K562 (cell line): Measurements from ENCODE around the gene ACE. TPM values are rescaled to one million over a fixed set of nuclear protein-coding genes. Genes with fewer than 3 reads are reported as not detected.

ENCODE experiments used
- CHD4 ChIP-seq: fragments of 200-600 bp; sonication (generic); IDR thresholded peaks from 3 replicates; pipeline ENCODE4 v1.6.1; 2012; ENCODE audit warnings: low read depth, mild to moderate bottlenecking, mixed read lengths, low read length, inconsistent platforms; ENCODE audit not compliant: insufficient read depth, insufficient replicate concordance, poor library complexity, severe bottlenecking
- NFE2L1 ChIP-seq: fragments of 450-650 bp; IDR thresholded peaks from 2 replicates; pipeline ENCODE4 v1.6.1; 2016; ENCODE audit warnings: missing genetic modification characterization, low read depth, mild to moderate bottlenecking, missing compliant biosample characterization, moderate library complexity, borderline replicate concordance
- SETDB1 ChIP-seq: IDR thresholded peaks from one replicate; pipeline ENCODE4 v1.6.1; 2012; ENCODE audit warnings: low read length, control low read depth, inconsistent platforms
- TBL1XR1 ChIP-seq, 2 experiments: IDR thresholded peaks; 2 replicates each; pipeline ENCODE4 v1.6.1; 2012; ENCODE audit warnings: improper control_type of control experiment in 2 of 2, low read length in 2 of 2, mild to moderate bottlenecking in 1 of 2
- XRCC4 ChIP-seq: IDR thresholded peaks from one replicate; pipeline ENCODE4 v1.6.1; 2011; ENCODE audit not compliant: insufficient read depth, insufficient read length; ENCODE audit errors: extremely low read depth
- ZKSCAN8 ChIP-seq: fragments of 200-800 bp; sonication (Bioruptor generic); IDR thresholded peaks from 2 replicates; pipeline ENCODE4 v1.6.1; 2016; ENCODE audit warnings: missing genetic modification characterization, missing compliant biosample characterization
- ZNF586 ChIP-seq: fragments of 450-650 bp; formaldehyde crosslinking; conservative IDR thresholded peaks from 2 replicates; pipeline ENCODE4 v1.4.0; 2020; ENCODE audit warnings: mild to moderate bottlenecking, moderate library complexity
- polyA plus RNA-seq, 8 experiments: library from polyadenylated mRNA; depleted of rRNA in 4 of 8; stranded (reverse) in 5 of 8; unstranded in 3 of 8; fragments of >200 nt; fragmentation: Nextera tagmentation in 2 of 8; fragmentation: Illumina TruSeq in 1 of 8; extraction: Ambion mirVana in 2 of 8; extraction: Trizol in 1 of 8; gene quantifications; 2 replicates each; pipeline versions ENCODE4 v1.2.1 to v1.2.3, GENCODE V29; 2011 to 2014; ENCODE audit warnings: inconsistent platforms in 1 of 8, missing spikeins in 1 of 8
- total RNA-seq, 7 experiments: library from RNA; depleted of rRNA in 6 of 7; stranded (reverse); fragments of >200 nt in 6 of 7; fragmentation: Illumina TruSeq in 2 of 7; extraction: Trizol in 2 of 7; gene quantifications; 2 replicates each; pipeline versions ENCODE4 v1.2.1 to v1.2.3, GENCODE V29; 2011 to 2021; ENCODE audit warnings: low replicate concordance in 1 of 7
- TF ChIP-seq, protein P1 (sequence below), 2 experiments: fragments of 250-450 bp in 1 of 2; fragments of 450-650 bp in 1 of 2; sonication (Bioruptor Pico) in 1 of 2; IDR thresholded peaks; 2 replicates each; pipeline versions ENCODE4 v1.6.1 to v1.8.0; 2016 to 2021; ENCODE audit warnings: mild to moderate bottlenecking in 2 of 2, moderate library complexity in 2 of 2, missing compliant biosample characterization in 1 of 2, missing genetic modification characterization in 1 of 2
- TF ChIP-seq, protein P2 (sequence below): fragments of 450-650 bp; formaldehyde crosslinking; IDR thresholded peaks from 2 replicates; pipeline ENCODE4 v1.4.0; 2020; ENCODE audit warnings: mild to moderate bottlenecking, mixed read lengths
- TF ChIP-seq, protein P3 (sequence below): fragments of 200-800 bp; sonication (Bioruptor generic); IDR thresholded peaks from 2 replicates; pipeline ENCODE4 v1.6.1; 2017; ENCODE audit warnings: missing genetic modification characterization, missing compliant biosample characterization
- TF ChIP-seq, protein P4 (sequence below), 2 experiments: fragments of 200-800 bp in 1 of 2; sonication (Bioruptor generic) in 1 of 2; sonication (generic) in 1 of 2; formaldehyde crosslinking in 1 of 2; IDR thresholded peaks in 1 of 2; conservative IDR thresholded peaks in 1 of 2; 2 replicates each; pipeline versions ENCODE4 v1.5.0 to v1.6.1; 2016 to 2020; ENCODE audit warnings: missing compliant biosample characterization in 1 of 2, missing genetic modification characterization in 1 of 2, missing genetic modification reagents in 1 of 2
- TF ChIP-seq, protein P5 (sequence below): fragments of 450-650 bp; formaldehyde crosslinking; IDR thresholded peaks from 2 replicates; pipeline ENCODE4 v1.4.0; 2022; ENCODE audit warnings: missing genetic modification characterization
- TF ChIP-seq, protein P6 (sequence below): fragments of 450-650 bp; formaldehyde crosslinking; IDR thresholded peaks from 2 replicates; pipeline ENCODE4 v1.4.0; 2020; ENCODE audit warnings: mild to moderate bottlenecking, moderate library complexity

The ACE gene
- total and polyA plus RNA-seq, 9 of the 15 experiments (the other 6 are each of a cell fraction or from before 2014, with no cell fraction given): 0.07 to 2.5 (median 0.47) TPM; not detected in 1

DNA sequence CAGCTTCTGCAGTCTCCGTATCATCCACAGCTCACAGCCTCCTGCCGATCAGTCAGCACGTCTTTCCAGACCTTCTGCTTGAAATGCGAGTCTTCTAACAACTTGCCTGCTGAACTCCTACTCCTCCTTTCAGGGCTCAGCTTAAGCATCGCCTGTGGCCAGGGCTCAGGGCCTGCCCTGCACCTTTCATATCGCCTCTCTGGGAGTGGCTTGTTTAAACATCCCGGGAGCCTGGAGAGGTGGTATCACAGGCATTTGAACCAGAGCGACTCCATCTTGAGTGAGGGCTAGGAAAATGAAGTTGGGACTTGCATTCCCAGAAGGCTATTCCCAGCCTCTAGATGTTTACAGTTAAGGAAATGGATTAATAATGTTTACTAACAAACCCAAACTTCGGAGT lies 16.8 kb upstream of the ACE start (continued):
- TF ChIP-seq TBL1XR1 (IDR thresholded peaks at IDR 0.05; ENCODE audit: low read length in 2 of 2) (no peak), CHD4 (no peak), SETDB1 (no peak), ZKSCAN8 (CRISPR knock-in tag) (peak; percentile 81), ZNF586 (no peak), NFE2L1 (no peak), XRCC4 (no peak)
- TF ChIP-seq, protein P1, sequence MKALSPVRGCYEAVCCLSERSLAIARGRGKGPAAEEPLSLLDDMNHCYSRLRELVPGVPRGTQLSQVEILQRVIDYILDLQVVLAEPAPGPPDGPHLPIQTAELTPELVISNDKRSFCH (CRISPR knock-in tag; IDR thresholded peaks at IDR 0.05): peak; percentile 67; the same call in 1 of the 2 replicates
- TF ChIP-seq, protein P1 (tag; IDR thresholded peaks at IDR 0.05): peak; percentile 97
- TF ChIP-seq, protein P2, sequence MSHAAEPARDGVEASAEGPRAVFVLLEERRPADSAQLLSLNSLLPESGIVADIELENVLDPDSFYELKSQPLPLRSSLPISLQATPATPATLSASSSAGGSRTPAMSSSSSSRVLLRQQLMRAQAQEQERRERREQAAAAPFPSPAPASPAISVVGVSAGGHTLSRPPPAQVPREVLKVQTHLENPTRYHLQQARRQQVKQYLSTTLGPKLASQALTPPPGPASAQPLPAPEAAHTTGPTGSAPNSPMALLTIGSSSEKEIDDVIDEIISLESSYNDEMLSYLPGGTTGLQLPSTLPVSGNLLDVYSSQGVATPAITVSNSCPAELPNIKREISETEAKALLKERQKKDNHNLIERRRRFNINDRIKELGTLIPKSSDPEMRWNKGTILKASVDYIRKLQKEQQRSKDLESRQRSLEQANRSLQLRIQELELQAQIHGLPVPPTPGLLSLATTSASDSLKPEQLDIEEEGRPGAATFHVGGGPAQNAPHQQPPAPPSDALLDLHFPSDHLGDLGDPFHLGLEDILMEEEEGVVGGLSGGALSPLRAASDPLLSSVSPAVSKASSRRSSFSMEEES (CRISPR knock-in tag): peak; percentile 42; the same call in 1 of the 2 replicates
- TF ChIP-seq, protein P3, sequence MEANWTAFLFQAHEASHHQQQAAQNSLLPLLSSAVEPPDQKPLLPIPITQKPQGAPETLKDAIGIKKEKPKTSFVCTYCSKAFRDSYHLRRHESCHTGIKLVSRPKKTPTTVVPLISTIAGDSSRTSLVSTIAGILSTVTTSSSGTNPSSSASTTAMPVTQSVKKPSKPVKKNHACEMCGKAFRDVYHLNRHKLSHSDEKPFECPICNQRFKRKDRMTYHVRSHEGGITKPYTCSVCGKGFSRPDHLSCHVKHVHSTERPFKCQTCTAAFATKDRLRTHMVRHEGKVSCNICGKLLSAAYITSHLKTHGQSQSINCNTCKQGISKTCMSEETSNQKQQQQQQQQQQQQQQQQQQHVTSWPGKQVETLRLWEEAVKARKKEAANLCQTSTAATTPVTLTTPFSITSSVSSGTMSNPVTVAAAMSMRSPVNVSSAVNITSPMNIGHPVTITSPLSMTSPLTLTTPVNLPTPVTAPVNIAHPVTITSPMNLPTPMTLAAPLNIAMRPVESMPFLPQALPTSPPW: no peak
- TF ChIP-seq, protein P4, sequence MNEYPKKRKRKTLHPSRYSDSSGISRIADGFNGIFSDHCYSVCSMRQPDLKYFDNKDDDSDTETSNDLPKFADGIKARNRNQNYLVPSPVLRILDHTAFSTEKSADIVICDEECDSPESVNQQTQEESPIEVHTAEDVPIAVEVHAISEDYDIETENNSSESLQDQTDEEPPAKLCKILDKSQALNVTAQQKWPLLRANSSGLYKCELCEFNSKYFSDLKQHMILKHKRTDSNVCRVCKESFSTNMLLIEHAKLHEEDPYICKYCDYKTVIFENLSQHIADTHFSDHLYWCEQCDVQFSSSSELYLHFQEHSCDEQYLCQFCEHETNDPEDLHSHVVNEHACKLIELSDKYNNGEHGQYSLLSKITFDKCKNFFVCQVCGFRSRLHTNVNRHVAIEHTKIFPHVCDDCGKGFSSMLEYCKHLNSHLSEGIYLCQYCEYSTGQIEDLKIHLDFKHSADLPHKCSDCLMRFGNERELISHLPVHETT (CRISPR knock-in tag; conservative IDR thresholded peaks at IDR 0.05 in 1 of 2, IDR thresholded peaks at IDR 0.05 in 1 of 2): peak in 1 of 2 experiments; percentile 67; a peak in 2 of 4 replicates
- TF ChIP-seq, protein P5, sequence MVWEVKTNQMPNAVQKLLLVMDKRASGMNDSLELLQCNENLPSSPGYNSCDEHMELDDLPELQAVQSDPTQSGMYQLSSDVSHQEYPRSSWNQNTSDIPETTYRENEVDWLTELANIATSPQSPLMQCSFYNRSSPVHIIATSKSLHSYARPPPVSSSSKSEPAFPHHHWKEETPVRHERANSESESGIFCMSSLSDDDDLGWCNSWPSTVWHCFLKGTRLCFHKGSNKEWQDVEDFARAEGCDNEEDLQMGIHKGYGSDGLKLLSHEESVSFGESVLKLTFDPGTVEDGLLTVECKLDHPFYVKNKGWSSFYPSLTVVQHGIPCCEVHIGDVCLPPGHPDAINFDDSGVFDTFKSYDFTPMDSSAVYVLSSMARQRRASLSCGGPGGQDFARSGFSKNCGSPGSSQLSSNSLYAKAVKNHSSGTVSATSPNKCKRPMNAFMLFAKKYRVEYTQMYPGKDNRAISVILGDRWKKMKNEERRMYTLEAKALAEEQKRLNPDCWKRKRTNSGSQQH (CRISPR knock-in tag): peak; percentile 84; the same call in 1 of the 2 replicates
- TF ChIP-seq, protein P6, sequence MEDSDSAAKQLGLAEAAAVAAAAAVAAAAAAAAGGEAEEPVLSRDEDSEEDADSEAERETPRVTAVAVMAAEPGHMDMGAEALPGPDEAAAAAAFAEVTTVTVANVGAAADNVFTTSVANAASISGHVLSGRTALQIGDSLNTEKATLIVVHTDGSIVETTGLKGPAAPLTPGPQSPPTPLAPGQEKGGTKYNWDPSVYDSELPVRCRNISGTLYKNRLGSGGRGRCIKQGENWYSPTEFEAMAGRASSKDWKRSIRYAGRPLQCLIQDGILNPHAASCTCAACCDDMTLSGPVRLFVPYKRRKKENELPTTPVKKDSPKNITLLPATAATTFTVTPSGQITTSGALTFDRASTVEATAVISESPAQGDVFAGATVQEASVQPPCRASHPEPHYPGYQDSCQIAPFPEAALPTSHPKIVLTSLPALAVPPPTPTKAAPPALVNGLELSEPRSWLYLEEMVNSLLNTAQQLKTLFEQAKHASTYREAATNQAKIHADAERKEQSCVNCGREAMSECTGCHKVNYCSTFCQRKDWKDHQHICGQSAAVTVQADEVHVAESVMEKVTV (CRISPR knock-in tag): peak; percentile 36; the same call in 1 of the 2 replicates
